SU-DHL-6 (cell line): ENCODE measurements around the gene GTF2F2.

Experiments
- EZH2phosphoT487 ChIP-seq: fragments of 200-600 bp; sonication (generic), shearing (Covaris generic); conservative IDR thresholded peaks from 2 replicates; pipeline ENCODE4 v1.6.1; 2018; ENCODE audit warnings: mild to moderate bottlenecking, antibody characterized with exemption, low read length, moderate library complexity, mixed read lengths
- TF ChIP-seq, protein P1 (sequence below): fragments of 200-600 bp; sonication (generic); IDR thresholded peaks from one replicate; pipeline ENCODE4 v1.5.1; 2017; ENCODE audit warnings: antibody characterized with exemption, mild to moderate bottlenecking, low read length, moderate library complexity; ENCODE audit not compliant: insufficient read depth, poor library complexity, severe bottlenecking

- TF ChIP-seq, protein P1, sequence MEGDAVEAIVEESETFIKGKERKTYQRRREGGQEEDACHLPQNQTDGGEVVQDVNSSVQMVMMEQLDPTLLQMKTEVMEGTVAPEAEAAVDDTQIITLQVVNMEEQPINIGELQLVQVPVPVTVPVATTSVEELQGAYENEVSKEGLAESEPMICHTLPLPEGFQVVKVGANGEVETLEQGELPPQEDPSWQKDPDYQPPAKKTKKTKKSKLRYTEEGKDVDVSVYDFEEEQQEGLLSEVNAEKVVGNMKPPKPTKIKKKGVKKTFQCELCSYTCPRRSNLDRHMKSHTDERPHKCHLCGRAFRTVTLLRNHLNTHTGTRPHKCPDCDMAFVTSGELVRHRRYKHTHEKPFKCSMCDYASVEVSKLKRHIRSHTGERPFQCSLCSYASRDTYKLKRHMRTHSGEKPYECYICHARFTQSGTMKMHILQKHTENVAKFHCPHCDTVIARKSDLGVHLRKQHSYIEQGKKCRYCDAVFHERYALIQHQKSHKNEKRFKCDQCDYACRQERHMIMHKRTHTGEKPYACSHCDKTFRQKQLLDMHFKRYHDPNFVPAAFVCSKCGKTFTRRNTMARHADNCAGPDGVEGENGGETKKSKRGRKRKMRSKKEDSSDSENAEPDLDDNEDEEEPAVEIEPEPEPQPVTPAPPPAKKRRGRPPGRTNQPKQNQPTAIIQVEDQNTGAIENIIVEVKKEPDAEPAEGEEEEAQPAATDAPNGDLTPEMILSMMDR = no peak
- no peak for TF ChIP-seq EZH2phosphoT487
Observed at GRCh38 chr13:45105895-45106294, 14.4 kb upstream of the GTF2F2 start.
